HUDEP-2 (cell line): ENCODE measurements around the gene FGD5.

ENCODE experiments used
- DNase-seq, 76 experiments: peaks; one replicate each; lab custom pipeline; 2025; ENCODE audit not compliant: unreplicated experiment in 76 of 76; lab: John Stamatoyannopoulos, UW

Gene FGD5

DNA sequence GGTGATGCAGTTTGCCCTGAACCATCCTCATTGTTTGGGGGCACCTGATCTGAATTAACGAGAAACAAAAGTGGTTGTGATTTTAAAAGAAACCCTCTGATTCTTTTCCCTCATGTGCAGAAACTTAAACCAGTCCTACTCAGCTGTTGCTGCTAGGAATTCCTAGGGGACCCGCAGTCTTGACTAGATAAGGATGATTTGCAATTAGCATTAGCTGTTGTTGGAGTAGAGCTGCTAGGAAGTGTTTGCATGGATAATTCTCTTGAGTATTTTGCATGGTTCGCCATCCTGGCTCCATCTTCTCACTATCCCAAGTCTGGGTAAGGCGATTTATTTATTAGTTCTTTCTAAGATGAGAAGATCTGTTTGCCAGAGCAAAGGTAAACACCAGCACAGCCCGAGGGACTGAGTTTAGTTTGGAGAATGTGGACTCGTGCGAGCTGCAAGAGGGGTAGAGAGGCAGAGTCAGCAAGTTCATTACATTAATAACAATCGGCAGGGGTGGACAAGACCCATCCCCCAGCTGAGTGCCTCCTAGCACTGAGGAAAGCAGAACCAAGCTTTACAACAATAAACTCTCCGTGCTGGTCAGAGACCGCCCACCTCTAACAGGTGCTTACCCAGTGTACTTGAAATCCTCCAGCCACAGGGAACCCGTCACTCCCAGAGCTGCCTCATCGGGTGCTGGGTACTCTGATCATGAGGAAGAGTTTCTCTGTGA, 4.1 kb downstream of the FGD5 start:
- DNase-seq, result no peak

DNA sequence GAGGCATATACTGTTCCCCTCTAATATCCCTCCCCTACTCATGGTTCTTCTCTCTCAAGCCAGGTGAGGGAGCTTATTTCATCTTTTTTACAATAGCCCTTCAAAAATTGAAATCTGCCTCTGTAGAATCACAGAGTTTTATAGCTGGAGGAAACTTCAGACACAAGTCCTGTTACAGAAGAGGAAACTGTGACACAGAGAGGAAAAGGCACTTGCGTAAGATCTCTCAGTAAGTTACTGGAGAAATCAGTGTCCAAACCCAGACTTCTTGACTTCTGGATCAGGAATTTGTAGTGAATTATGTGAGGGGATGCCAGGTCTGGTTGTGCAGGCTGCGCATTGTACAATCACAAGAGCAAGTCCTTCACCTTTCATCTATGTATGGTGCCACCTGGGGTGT, 4.6 kb downstream of the FGD5 start:
- no peak for DNase-seq

- no peak for DNase-seq
These were observed 5.3 kb downstream of the FGD5 start for GRCh38 chr3:14823910-14824629.

DNA sequence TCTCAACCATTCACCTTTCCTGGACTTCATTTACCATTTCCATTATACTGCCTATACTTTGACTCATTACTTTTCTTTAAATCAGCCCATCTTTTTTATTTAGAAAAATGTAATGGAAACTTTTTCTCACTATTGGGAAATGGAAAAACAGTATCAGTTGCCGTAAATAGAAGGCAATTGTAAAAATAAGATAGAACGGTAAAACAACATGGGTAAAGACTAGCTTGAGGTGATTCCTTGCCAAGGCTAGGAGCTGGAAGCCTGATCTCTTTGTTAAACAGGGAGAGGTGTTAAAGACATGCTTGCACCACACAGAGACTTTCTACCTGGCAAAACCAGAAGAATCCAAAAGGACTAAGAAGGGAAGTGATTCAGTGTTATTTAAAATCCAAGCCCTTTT, 5.9 kb downstream of the FGD5 start:
- no peak for DNase-seq

- no peak for DNase-seq
These were observed 7.3 kb downstream of the FGD5 start for GRCh38 chr3:14826069-14826468.

DNA sequence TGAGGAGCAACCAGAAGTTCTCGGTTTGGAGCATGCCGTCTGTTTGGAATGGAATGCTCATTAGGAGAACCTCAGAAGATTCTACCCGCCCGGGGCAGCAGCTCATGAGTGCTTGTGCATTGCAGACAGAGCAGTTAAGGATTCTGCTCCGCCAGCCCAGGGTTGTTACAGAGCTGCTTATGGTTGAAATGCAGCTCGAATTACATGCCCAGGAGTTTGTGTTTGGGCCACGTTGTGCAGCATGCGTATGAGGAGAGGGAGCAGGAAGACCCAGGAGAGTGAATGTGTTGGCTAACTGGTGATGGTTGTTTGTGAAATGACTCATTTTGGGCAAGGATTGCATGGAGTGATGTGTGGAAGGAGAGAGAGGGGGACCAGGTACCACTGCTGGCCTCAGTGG, 9.0 kb downstream of the FGD5 start:
- DNase-seq, result no peak

GRCh38 chr3:14829811-14830210, 11.0 kb downstream of the FGD5 start:
- no peak for DNase-seq

GRCh38 chr3:14831916-14832450, 13.2 kb downstream of the FGD5 start:
- no peak for DNase-seq

GRCh38 chr3:14832975-14833722, 14.4 kb downstream of the FGD5 start:
- no peak for DNase-seq

- no peak for DNase-seq
These were observed 15.4 kb downstream of the FGD5 start for GRCh38 chr3:14834121-14834520.

DNA sequence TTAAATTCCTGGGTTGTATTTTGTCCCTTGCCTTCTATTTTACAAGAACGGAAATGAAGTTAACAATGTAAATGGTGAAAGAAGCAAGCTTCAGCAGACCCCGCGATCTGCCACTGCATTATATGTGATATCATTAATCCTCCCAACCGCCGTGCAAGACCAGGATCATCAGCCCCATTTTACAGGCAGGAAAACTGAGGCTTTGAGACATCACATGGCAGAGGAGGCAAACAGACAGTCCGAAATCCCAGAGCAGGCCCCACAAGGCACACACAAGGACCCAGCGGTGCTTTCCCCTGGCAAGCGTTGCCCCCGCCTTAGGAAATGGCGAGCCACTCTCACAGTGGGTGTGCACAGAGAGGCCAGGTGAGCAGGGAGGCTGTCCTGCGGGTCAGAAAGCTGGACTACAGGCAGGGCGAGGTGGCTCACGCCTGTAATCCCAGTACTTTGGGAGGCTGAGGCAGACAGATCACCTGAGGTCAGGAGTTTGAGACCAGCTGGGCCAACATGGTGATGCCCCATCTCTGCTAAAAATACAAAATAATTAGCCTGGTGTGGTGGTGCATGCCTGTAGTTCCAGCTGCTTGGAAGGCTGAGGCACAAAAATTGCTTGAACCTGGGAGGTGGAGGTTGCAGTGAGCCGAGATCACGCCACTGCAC, 16.2 kb downstream of the FGD5 start:
- DNase-seq, result no peak

DNA sequence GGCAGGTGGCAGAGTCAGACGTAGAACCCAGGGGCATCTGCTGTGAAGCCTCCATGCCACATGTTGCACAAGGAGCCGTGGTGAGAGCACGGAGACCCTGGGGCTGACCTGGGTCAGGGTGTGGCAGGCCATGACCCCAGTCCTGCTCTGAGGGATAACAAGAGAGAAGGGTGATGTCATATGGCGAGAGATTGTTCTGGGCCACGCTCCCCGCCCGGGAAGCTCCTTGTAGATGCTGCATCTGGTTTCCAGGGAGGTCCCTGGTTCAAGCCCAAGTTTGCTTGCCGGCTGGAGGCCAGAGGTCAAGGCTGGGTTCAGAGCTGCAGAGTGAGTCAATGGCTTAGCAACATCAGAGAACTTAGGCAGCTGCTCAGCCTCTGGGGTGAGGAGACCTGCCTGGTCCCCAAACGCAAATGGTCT, 17.3 kb downstream of the FGD5 start:
- no peak for DNase-seq

DNA sequence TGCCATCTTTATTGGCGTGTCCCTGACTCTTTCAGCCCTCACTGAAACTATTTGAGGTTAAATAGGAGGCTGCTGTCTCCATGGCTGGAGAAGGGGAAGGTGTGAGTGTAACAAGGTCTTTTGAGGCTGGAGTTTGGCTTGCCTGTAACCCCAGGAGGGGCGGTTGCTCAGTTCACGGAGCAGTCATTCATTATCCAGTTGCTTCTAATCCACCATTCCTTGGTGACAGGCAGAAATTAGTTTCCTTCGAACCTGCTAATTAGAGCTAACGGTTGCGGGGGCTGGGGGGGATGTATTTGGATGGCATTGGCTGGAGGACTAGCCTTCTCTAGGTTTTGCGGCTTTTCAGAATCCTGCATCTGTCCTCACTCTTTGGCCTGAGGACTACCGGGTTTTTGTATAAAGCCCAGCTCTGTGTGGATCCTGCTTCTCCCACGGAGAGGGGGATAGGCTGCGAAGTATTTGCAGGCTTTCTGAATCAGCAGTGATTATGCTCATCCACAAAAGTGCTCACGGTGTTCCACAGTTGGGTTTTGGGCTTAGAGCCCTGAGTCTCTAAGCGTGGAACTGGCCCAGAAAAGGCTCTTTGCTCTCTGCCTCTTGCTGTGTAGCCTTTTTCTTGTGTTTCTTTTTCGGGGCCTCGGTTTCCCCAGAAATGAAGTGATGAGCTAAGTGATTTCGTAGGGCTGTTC, 18.6 kb downstream of the FGD5 start:
- DNase-seq, result no peak

- DNase-seq, result no peak
These were observed 19.1 kb downstream of the FGD5 start for GRCh38 chr3:14837878-14838258.

DNA sequence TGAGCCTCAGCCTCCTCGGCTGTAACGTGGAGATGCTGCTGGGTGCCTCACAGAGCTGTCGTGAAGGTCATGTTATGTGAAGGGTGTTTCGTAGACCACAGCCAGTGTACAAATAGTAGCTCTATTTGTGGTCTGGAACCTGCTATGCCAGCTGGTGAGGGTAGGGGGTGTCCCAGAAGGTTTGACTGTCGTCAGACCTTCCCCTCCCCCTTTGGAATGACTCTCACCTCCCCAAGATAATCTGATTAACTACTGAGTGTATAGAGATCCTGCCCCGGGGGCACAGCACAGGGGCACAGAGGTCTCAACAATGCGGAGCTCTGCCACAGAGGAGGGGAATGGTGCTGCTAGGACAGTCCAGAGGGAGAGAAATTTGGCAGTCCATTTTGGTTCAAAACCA, 20.5 kb downstream of the FGD5 start:
- DNase-seq, result no peak

DNA sequence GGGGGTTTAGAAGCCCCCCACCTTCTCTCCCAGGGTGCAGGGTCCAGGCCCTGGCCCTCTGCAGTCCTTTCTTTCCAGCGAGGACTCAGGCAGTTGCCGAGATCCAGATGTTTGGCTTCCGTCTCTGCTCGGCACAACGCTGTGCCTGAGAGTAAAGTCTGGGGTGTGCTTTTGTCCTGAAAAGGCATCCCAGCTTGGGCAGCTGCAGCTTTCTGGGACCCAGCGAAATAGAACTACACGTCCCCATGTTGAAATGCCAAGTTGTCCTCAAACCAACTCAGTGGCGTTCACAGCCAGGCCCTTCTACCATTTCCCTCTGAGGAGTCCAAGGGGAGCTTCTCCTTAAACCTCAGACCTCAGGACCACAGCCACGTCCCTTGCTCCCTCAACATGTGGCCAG, 23.1 kb downstream of the FGD5 start:
- no peak for DNase-seq

GRCh38 chr3:14842277-14842676, 23.5 kb downstream of the FGD5 start:
- no peak for DNase-seq

- DNase-seq, result no peak
These were observed 24.6 kb downstream of the FGD5 start for GRCh38 chr3:14843321-14843720.

DNA sequence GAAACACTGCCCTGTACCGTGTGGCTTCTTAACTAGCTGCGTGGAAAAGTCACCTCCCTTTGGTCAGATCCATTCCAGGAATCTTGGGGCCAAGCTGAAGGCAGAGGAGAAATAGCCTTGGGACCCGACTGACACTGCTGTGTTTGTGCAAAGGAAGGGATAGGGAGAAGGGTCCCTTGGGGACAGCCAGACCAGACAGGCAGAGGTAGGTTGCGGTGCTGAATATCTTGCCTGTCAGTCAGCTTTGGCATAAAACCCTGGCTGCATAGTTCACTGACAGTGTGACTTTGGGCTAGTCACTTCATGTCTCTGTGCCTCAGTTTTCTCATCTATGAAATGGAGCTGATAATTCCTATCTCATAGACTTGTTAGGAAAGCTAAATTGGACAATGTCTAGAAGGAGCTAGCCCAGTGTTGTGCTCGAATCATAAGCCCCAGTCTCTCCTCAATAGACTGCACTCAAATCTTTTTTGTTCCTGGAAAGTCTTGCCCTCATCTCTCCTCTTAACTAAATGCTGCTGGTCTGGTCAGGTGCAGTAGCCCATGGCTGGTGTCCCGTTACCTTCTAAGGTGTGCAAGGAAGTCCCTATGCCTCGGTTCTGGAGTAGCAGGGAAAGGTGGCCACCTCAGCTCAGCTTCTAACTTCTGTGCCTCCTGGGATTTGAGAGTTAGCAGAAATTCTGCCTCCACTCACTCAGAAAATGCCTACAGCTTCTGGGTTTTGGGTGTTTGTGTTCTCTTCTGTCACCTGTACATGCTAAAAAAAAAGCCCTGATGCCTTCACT, 25.8 kb downstream of the FGD5 start:
- DNase-seq, result no peak

DNA sequence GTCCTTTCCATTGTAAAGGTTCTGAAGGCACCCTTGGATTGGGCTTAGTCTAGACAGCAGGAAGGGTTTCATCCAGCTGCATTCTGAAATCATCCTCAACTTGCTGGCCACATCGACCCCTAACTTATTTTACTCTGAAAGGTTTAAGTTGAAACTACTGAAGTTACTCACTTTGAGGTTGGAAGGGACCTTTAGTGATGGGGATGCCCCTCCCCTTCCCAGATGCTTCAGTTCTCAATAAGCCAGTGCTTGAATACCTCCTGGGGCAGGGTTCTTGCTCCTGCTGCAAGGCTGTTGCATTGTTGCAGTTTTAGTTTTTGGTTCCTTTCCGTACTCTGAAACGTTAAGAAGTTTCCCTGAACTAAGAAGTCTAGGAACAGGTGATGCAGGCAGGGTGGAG, 26.4 kb downstream of the FGD5 start:
- no peak for DNase-seq
